HL-60 (cell line): ENCODE results near the gene TEC.

Source experiments
- TF ChIP-seq, protein P1 (sequence below): IDR thresholded peaks from one replicate; pipeline ENCODE4 v1.5.1; 2011; ENCODE audit warnings: low read length, control low read depth, inconsistent platforms; ENCODE audit not compliant: insufficient read depth
- TF ChIP-seq, protein P2 (sequence below): IDR thresholded peaks from 2 replicates; pipeline ENCODE4 v1.6.1; 2012; ENCODE audit warnings: low read depth; ENCODE audit not compliant: insufficient replicate concordance

DNA sequence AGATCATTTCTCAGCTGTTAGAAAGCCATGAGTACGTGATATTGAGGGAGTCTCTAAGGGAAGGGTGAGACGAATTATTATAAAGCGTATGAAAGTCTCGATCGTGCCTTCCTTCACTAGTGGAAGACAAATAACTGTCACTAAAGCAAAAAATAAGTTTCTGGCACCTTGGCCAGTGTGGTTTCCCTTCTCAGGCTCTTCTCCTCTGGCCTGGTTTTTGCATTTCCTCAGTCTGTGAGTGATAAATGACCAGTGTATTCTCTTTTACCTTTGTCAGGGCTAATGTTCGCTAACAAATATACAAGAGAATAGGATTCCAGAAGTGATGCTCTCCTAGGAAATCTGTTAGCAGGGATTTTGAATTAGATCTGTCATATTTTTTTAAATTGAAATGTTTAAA, 155.2 kb downstream of the TEC start:
- TF ChIP-seq, protein P1, sequence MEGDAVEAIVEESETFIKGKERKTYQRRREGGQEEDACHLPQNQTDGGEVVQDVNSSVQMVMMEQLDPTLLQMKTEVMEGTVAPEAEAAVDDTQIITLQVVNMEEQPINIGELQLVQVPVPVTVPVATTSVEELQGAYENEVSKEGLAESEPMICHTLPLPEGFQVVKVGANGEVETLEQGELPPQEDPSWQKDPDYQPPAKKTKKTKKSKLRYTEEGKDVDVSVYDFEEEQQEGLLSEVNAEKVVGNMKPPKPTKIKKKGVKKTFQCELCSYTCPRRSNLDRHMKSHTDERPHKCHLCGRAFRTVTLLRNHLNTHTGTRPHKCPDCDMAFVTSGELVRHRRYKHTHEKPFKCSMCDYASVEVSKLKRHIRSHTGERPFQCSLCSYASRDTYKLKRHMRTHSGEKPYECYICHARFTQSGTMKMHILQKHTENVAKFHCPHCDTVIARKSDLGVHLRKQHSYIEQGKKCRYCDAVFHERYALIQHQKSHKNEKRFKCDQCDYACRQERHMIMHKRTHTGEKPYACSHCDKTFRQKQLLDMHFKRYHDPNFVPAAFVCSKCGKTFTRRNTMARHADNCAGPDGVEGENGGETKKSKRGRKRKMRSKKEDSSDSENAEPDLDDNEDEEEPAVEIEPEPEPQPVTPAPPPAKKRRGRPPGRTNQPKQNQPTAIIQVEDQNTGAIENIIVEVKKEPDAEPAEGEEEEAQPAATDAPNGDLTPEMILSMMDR = no peak
- TF ChIP-seq, protein P2, sequence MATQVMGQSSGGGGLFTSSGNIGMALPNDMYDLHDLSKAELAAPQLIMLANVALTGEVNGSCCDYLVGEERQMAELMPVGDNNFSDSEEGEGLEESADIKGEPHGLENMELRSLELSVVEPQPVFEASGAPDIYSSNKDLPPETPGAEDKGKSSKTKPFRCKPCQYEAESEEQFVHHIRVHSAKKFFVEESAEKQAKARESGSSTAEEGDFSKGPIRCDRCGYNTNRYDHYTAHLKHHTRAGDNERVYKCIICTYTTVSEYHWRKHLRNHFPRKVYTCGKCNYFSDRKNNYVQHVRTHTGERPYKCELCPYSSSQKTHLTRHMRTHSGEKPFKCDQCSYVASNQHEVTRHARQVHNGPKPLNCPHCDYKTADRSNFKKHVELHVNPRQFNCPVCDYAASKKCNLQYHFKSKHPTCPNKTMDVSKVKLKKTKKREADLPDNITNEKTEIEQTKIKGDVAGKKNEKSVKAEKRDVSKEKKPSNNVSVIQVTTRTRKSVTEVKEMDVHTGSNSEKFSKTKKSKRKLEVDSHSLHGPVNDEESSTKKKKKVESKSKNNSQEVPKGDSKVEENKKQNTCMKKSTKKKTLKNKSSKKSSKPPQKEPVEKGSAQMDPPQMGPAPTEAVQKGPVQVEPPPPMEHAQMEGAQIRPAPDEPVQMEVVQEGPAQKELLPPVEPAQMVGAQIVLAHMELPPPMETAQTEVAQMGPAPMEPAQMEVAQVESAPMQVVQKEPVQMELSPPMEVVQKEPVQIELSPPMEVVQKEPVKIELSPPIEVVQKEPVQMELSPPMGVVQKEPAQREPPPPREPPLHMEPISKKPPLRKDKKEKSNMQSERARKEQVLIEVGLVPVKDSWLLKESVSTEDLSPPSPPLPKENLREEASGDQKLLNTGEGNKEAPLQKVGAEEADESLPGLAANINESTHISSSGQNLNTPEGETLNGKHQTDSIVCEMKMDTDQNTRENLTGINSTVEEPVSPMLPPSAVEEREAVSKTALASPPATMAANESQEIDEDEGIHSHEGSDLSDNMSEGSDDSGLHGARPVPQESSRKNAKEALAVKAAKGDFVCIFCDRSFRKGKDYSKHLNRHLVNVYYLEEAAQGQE = no peak
